Activated CD8-positive, alpha-beta T cell treated with anti-CD3 and anti-CD28 coated beads, Interleukin-2, amount 10 ng/mL, durations not matched to agents 7 days and 5 days (primary cell): ENCODE data around the gene LDAF1. TPM values are rescaled to one million over a fixed set of nuclear protein-coding genes. Genes with fewer than 3 reads are reported as not detected.

Experiments
- ATAC-seq: fragments of 150-1000 bp; cut with Tn5 transposase; one replicate; pipeline ENCODE4 v1.10.0; 2021; ENCODE audit warnings: moderate library complexity
- CTCF ChIA-PET: fragments of 350-600 bp; sonication (Branson Sonifier 250); formaldehyde crosslinking; loops from one replicate; lab custom pipeline; 2021; ENCODE audit warnings: antibody characterized with exemption; lab: Charles Lee
- POLR2A ChIA-PET: fragments of 350-600 bp; sonication (Branson Sonifier 250); formaldehyde crosslinking; loops from one replicate; lab custom pipeline; 2021; ENCODE audit warnings: antibody characterized with exemption; lab: Charles Lee
- DNase-seq: peaks from one replicate; pipeline ENCODE4 v3.0.0-alpha.2; 2020
- H3K27ac Mint-ChIP-seq: one replicate; pipeline ENCODE4 v1.8.0; 2021; ENCODE audit warnings: mild to moderate bottlenecking, mixed read lengths
- H3K27me3 Mint-ChIP-seq: one replicate; pipeline ENCODE4 v1.8.0; 2021; ENCODE audit warnings: low read depth, mixed read lengths
- H3K36me3 Mint-ChIP-seq: one replicate; pipeline ENCODE4 v1.8.0; 2021; ENCODE audit warnings: low read depth, mixed read lengths
- H3K4me1 Mint-ChIP-seq: one replicate; pipeline ENCODE4 v1.8.0; 2021; ENCODE audit warnings: low read depth, mixed read lengths
- H3K4me3 Mint-ChIP-seq: one replicate; pipeline ENCODE4 v1.8.0; 2021; ENCODE audit warnings: mild to moderate bottlenecking, mixed read lengths
- H3K9me3 Mint-ChIP-seq: one replicate; pipeline ENCODE4 v1.8.0; 2022; ENCODE audit warnings: mixed read lengths; ENCODE audit not compliant: insufficient read depth
- total RNA-seq, 2 experiments: library from RNA; stranded (reverse); gene quantifications; one replicate each; pipeline ENCODE4 v1.2.3, GENCODE V29; 2021

LDAF1 gene
- total RNA-seq, 2 experiments from 2014 or later = 8.5 to 12.8 TPM

- no peaks in the 10 kb centered on the region for H3K9me3 Mint-ChIP-seq
- no peak overlapping the region for H3K27ac Mint-ChIP-seq
- POLR2A ChIA-PET = no interaction called here
- DNase-seq (no peak), ATAC-seq (no peak)
- H3K36me3 Mint-ChIP-seq = no peaks in the 10 kb centered on the region
- CTCF ChIA-PET = interaction anchor here (0.7 kb wide), 2 partner anchors 15 kb away, joined by 3 read pairs; no protein-coding TSS in a partner anchor
- H3K4me3 Mint-ChIP-seq = no peak overlapping the region
- H3K27me3 Mint-ChIP-seq = peaks cover 31% of the 10 kb centered on the region
- no peaks in the 10 kb centered on the region for H3K4me1 Mint-ChIP-seq
Measured at GRCh38 chr16:21203155-21203797, 44.8 kb downstream of the LDAF1 start.

- ATAC-seq (no peak), DNase-seq (no peak)
- H3K4me1 Mint-ChIP-seq = no peaks in the 10 kb centered on the region
- no peaks in the 10 kb centered on the region for H3K36me3 Mint-ChIP-seq
- H3K4me3 Mint-ChIP-seq = no peak overlapping the region
- no peaks in the 10 kb centered on the region for H3K9me3 Mint-ChIP-seq
- ChIA-PET CTCF (interaction anchor here (1.0 kb wide), 1 partner anchor 17 kb away, joined by 3 read pairs; no protein-coding TSS in a partner anchor), POLR2A (no interaction called here)
- peaks cover 32% of the 10 kb centered on the region for H3K27me3 Mint-ChIP-seq
- no peak overlapping the region for H3K27ac Mint-ChIP-seq
Measured at GRCh38 chr16:21205303-21205702, 46.8 kb downstream of the LDAF1 start.

- Mint-ChIP-seq H3K9me3 (no peaks in the 10 kb centered on the region), H3K27ac (no peak overlapping the region), H3K4me3 (no peak overlapping the region), H3K27me3 (peaks cover 28% of the 10 kb centered on the region), H3K4me1 (no peaks in the 10 kb centered on the region), H3K36me3 (no peaks in the 10 kb centered on the region)
- ChIA-PET CTCF (no interaction called here), POLR2A (no interaction called here)
- ATAC-seq (no peak), DNase-seq (no peak)
Measured at GRCh38 chr16:21206550-21206949, 48.1 kb downstream of the LDAF1 start.

- no peak overlapping the region for H3K27ac Mint-ChIP-seq
- ATAC-seq = no peak
- peaks cover 19% of the 10 kb centered on the region for H3K27me3 Mint-ChIP-seq
- CTCF ChIA-PET = no interaction called here
- H3K4me1 Mint-ChIP-seq = no peaks in the 10 kb centered on the region
- POLR2A ChIA-PET = no interaction called here
- H3K36me3 Mint-ChIP-seq = no peaks in the 10 kb centered on the region
- no peak for DNase-seq
- no peaks in the 10 kb centered on the region for H3K9me3 Mint-ChIP-seq
- H3K4me3 Mint-ChIP-seq = no peak overlapping the region
Measured at GRCh38 chr16:21208446-21209230, 50.2 kb downstream of the LDAF1 start.

GRCh38 chr16:21211486-21211885 lies 53.0 kb downstream of the LDAF1 start, which contains the start of gene ZP2:
Gene ZP2, minus strand, starts transcription at chr16:21211574. Its CDS starts 27 bp downstream, at chr16:21211547.
- no peak for ATAC-seq
- no peak for DNase-seq
- ChIA-PET CTCF (no interaction called here), POLR2A (no interaction called here)
- Mint-ChIP-seq H3K27ac (no peak within 1 kb of the TSS), H3K9me3 (no peaks in the 10 kb centered on the region), H3K4me1 (no peaks in the 10 kb centered on the region), H3K36me3 (no peaks in the 10 kb centered on the region), H3K4me3 (no peak within 1 kb of the TSS), H3K27me3 (peaks cover 15% of the 10 kb centered on the region)

GRCh38 chr16:21214086-21214485 lies 55.6 kb downstream of the LDAF1 start:
- Mint-ChIP-seq H3K4me1 (no peaks in the 10 kb centered on the region), H3K36me3 (no peaks in the 10 kb centered on the region), H3K27me3 (peaks cover 16% of the 10 kb centered on the region), H3K27ac (no peak overlapping the region), H3K9me3 (no peaks in the 10 kb centered on the region), H3K4me3 (no peak overlapping the region)
- DNase-seq (no peak), ATAC-seq (no peak)
- CTCF ChIA-PET = no interaction called here
- POLR2A ChIA-PET = no interaction called here

GRCh38 chr16:21217121-21217520 lies 58.6 kb downstream of the LDAF1 start:
- no peaks in the 10 kb centered on the region for H3K4me1 Mint-ChIP-seq

GRCh38 chr16:21218153-21218552 lies 59.7 kb downstream of the LDAF1 start:
- DNase-seq (no peak), ATAC-seq (no peak)
- ChIA-PET CTCF (no interaction called here), POLR2A (no interaction called here)
- Mint-ChIP-seq H3K36me3 (no peaks in the 10 kb centered on the region), H3K4me1 (no peaks in the 10 kb centered on the region), H3K27me3 (peaks cover 28% of the 10 kb centered on the region), H3K27ac (no peak overlapping the region), H3K9me3 (no peaks in the 10 kb centered on the region), H3K4me3 (no peak overlapping the region)

More at GRCh38 chr16:21217121-21217520, 58.6 kb downstream of the LDAF1 start:
- Mint-ChIP-seq H3K36me3 (no peaks in the 10 kb centered on the region), H3K9me3 (no peaks in the 10 kb centered on the region), H3K4me3 (no peak overlapping the region), H3K27ac (no peak overlapping the region), H3K27me3 (peaks cover 23% of the 10 kb centered on the region)
- CTCF ChIA-PET = no interaction called here
- DNase-seq (no peak), ATAC-seq (no peak)
- POLR2A ChIA-PET = no interaction called here

- POLR2A ChIA-PET = no interaction called here
- DNase-seq (no peak), ATAC-seq (no peak)
- Mint-ChIP-seq H3K27me3 (peaks cover 31% of the 10 kb centered on the region), H3K4me1 (peaks cover 3% of the 10 kb centered on the region), H3K27ac (no peak overlapping the region), H3K9me3 (no peaks in the 10 kb centered on the region), H3K36me3 (no peaks in the 10 kb centered on the region), H3K4me3 (no peak overlapping the region)
- CTCF ChIA-PET = no interaction called here
Measured at GRCh38 chr16:21219551-21219950, 61.1 kb downstream of the LDAF1 start.

- H3K27me3 Mint-ChIP-seq = peaks cover 45% of the 10 kb centered on the region
- H3K4me3 Mint-ChIP-seq = no peak overlapping the region
- ChIA-PET POLR2A (no interaction called here), CTCF (no interaction called here)
- no peak for ATAC-seq
- no peak for DNase-seq
- no peaks in the 10 kb centered on the region for H3K36me3 Mint-ChIP-seq
- H3K27ac Mint-ChIP-seq = no peak overlapping the region
- peaks cover 8% of the 10 kb centered on the region for H3K4me1 Mint-ChIP-seq
- no peaks in the 10 kb centered on the region for H3K9me3 Mint-ChIP-seq
Measured at GRCh38 chr16:21222495-21223337, 64.2 kb downstream of the LDAF1 start.

GRCh38 chr16:21223787-21224186 lies 65.3 kb downstream of the LDAF1 start:
- Mint-ChIP-seq H3K4me1 (peaks cover 8% of the 10 kb centered on the region), H3K36me3 (no peaks in the 10 kb centered on the region), H3K27ac (no peak overlapping the region), H3K4me3 (no peak overlapping the region), H3K9me3 (no peaks in the 10 kb centered on the region), H3K27me3 (peaks cover 52% of the 10 kb centered on the region)
- CTCF ChIA-PET = no interaction called here
- DNase-seq (no peak), ATAC-seq (no peak)
- POLR2A ChIA-PET = no interaction called here
